ENCODE results near the gene CHSY1.
A peak's percentile ranks its signal among the peaks of the same experiment; 100 is the strongest.

The CHSY1 gene

DNA sequence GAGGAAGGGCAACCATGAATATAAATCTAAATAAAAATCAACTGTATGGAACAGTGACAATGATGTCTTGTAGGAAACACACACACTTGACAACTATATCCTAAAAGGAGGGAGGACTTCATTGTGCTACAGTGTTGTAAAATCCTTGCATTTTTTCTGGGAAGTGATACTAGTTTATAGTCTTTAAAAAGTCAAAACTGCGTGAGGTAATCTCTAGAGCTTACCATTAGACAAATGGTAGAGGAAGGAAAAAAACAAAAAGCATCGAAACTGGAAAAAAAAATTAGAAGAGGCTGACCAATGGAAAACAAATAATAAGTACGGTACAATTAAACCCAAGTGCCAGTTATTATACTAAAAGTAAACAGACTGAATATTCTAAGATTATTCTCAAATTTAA lies 38.7 kb downstream of the CHSY1 start:
- DNase-seq (ENCODE audit: low read depth, low spot score): no peak

DNA sequence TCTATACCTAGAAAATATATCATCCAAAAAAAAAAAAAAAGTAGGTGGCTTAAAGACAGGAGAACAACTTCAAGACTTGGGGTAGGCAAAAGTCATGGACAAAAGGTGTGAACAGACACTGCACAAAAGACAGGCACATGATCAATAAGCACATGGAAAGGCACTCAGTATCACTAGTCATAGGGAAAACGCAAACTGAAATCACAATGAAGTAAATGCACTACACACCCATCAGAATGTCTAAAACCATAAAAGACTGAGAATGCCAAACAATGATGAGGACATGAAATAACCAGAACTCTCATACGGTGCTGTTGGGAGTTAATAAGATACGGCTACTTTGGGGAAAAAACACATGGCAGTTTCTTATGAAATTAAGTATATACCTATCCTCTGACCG lies 40.0 kb downstream of the CHSY1 start:
- DNase-seq (ENCODE audit: low read depth, low spot score): no peak

DNA sequence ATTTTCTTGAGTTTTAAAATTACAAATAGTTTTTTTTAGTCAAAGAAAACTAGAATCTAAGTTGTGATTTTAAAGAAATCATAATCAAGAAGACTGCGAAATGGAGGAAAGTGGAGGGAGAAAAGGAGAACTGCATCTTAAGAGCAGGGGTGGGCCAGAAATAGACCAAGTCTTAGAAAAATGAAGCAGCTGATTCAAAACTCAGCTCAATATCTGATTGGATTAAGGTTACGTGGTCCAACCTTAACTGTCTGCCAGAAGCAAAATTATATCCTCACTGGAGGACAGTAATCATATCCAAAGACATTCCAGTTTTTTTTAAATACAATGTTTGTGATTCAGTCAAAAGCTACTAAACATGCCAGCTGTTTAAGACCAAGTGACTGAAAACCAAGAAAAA lies 41.4 kb downstream of the CHSY1 start:
- no peak for DNase-seq (ENCODE audit: low read depth, low spot score)

DNA sequence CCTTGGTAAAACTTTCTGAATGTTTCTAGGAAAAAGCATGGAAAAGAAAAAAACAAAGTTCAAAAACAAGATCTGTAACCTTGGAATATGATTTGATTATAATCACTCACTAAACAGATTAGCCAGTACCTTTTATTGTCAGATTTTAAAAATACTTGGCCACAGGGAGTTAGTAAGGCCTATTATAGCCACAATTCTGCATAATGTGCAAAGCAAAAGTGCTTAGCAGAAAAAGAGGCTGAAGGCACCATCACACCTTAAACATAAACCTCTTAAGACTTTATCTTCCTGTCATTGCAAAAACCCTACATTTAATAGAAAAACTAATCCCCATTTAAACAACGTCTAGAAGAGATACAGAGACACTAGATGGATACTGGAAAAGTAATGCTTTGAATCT lies 41.8 kb downstream of the CHSY1 start:
- no peak for DNase-seq (ENCODE audit: low read depth, low spot score)

DNA sequence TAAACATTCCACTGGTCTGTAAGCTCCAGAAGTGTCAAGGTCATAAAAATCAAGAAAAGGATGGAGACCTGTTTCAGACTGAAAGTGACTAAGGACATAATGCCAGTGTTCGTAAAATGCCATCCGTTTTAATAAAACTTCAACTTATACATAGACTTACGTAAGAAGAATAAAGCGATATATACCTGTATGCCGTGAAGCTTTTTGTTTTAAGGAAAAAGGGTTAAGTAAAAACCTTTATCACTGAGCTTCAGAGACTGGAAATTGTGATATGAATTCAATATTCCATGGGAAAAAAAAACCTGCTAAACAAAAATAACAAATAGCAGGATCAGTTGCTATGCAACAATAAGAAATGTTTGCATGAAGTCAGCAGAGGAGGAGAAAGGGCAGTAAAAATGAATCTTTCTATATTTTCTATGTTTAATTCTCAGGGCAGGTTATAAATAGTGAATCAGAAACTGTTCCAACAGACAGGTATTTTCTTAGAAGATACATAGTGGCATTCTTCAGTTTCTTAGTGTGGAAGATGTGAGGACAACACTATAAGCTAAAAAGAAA lies 42.5 kb downstream of the CHSY1 start:
- DNase-seq (ENCODE audit: low read depth, low spot score): no peak

DNA sequence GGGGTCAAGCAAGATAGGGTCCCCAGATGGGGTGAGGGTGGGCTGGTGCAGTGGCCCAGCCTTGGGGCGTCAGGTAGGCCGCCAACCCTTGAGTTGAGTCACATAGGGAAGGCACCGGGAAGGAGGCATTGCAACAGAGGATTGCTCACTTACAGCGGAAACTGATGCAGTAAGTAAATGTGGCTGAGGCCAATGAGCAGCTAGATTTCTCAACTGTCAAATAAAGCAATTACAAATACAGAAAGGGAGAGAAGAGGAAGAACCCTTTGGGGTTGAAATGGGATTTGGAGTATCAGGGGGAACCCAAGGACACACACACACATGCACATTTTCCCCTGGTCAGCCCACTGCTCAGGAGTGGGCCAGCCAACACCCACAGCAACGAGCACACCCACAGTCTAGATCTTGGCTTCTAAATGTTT lies 44.0 kb downstream of the CHSY1 start:
- DNase-seq (ENCODE audit: low read depth, low spot score): no peak

DNA sequence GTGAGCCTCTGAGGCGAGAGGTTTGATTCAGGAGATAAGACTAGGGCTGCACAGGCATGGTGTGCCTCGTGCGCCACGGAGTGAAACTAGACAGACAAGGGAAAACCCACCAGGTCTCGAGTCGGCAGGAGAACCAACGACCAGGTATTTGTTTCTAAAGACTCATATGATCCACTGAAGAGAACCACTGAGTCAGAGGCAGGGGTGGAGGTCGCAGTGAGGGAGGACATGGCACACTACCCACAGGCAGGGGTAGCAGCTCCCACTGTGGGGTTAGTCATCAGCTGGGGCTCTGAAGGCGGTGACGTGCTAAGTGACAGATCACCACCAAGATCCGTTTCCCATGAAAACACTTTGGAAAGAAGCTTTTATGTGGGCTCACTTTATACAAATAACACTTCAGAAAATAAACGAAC lies 45.7 kb downstream of the CHSY1 start:
- DNase-seq (ENCODE audit: low read depth, low spot score): peak; percentile 69

DNA sequence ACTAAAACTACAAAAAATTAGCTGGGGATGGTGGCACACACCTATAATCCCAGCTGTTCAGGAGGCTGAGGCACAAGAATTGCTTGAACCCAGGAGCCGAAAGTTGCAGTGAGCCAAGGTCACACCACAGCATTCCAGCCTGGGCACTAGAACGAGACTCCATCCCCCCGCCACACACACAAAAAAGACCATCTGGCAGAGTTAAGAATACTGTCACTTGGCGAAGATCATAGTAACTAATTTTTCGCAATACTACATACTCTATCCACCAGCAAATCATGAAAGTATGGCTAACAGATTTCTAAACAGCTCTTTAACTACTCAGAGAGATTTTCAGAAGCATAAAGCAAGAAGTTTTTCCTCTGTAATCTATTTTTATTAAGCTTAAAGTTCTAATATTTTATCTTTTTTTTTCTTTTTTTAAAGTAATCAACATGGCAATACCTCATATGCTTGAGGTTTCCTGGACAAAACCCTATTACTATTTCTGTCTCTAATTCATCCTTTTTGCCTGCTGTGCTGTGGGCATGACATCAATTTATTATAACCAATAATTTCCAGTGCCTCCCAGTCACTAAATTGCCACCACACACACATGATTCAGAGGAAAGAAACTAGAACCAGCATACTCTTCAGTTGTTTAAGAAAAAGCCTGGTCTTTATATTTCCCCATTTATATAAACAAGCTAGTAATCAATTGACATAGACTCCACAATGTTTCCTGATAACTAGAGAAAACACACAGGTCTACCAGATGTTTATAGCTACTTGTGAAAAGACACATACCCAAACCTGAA lies 46.9 kb downstream of the CHSY1 start:
- DNase-seq (ENCODE audit: low read depth, low spot score): no peak

DNA sequence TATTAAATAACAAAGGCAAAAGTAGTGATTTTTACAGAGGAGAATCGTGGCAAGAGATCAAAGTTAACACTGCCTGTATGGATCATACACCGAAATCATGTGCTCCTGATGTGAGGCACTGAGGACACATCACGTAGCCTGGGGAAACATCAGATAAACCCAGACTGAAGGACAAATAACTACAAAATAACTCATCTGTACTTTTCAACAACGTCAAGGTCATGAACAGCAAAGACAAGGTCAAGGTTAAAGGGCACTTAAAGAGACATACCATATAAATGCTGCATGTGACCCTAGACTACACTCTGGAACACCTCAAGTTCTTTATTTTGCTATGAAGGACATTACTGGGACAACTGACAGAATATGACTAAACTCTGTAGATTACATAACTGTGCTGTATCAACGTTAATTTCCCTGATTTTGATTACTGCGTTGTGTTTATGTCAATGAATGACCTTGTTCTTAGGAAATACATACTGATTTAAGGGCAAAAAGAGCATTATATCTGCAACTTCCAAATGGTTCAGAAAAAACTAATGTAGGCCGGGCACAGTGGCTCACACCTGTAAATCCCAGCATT lies 48.1 kb downstream of the CHSY1 start:
- no peak for DNase-seq (ENCODE audit: low read depth, low spot score)

DNA sequence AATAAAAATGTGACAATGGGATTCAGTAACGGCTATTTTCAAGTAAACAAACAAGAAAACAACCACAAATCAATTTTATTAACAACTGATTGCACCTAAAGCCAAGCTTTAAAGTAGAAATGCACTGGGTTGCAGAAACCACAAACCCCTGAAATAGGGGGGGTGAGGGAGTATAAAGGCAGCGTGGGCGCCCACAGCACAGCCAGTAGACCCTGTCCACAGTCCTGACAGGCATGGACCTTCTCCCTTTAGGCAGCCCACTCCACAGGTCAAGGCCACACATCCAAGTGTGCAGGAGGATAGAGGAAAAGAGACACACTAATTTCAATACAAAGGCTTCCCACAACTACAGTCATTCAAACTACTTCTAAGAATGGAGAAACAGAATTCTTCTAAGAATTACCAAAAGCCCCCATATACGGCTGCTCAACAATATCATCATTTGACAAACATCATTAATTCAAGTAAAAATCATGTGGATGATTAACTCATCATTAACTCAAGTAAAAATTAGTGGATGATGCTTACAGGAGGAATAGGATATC lies 48.7 kb downstream of the CHSY1 start:
- no peak for DNase-seq (ENCODE audit: low read depth, low spot score)

DNA sequence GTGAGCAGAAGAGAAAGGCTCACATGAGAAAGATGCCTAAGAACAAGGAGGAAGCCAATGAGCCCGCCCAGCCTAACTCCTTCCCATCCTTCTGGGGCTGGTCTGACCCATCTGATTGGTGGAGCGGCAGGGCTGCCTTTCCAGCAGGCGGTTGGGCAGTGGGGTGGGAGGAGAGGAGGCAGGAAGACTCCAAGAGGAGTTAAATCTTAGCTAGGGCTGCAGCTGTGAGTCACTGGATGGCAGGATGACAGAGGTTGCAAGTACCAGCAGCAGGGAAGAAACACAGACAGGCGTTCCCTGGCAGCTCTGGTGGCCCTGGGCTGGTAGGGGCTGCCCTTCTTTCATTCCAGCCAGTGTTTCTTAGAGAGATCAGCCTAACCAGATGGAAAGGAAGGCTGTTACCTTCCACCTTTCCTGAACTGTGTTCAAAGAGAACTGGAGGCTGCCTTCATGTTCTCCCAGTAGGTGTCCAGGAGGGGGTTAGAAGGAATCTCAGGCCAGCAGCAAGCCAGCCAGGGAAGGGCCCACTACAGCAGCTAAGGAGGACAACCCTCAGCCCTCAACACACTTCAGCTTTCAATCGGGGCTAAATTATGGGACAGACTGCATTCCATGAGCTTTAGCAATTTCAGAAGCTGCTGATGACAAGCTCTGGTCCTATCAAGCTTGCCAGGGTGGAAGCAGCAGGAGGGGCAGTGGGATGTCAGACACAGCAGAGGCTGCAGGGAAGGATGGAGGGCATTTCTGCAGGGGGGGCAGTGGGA lies 50.3 kb downstream of the CHSY1 start:
- no peak for DNase-seq (ENCODE audit: low read depth, low spot score)

DNA sequence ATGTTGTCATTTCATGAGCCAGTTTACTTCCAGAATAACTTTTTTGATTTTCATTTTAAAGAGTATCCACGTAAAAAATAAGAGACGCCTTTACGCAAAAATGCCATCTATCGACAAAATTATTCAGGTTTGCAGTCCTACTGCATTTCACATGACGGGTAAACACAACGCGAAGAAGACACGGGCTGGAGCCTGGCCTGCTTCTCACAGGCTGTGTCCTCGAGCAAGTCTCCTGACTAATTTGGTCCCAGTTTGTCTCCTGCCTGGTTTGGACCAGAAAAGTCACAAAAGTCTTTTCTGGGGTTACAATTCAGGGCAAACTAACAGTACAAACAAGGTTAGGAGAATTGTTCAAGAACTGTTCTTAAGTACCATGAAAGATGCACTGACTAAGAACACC lies 51.7 kb downstream of the CHSY1 start:
- DNase-seq (ENCODE audit: low read depth, low spot score): no peak

DNA sequence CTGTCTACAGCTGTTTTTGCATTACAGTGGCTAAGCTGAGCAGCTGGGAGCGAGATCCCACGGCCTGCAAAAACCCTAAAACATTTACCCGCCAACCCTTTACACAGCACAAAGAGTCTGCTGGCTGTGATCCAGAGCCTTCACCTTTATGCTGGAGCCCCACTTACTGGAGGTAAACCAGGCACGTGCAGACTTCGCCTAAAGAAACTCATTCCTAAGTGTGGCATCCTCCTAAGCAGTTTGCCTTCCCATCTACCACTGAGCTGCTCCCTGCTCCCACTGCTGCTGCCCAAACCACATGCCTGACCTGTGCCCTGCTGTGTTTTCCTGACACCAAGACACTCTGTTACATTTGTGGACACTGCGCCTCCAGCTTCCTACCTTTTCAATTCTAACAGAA lies 53.0 kb downstream of the CHSY1 start:
- no peak for DNase-seq (ENCODE audit: low read depth, low spot score)

DNA sequence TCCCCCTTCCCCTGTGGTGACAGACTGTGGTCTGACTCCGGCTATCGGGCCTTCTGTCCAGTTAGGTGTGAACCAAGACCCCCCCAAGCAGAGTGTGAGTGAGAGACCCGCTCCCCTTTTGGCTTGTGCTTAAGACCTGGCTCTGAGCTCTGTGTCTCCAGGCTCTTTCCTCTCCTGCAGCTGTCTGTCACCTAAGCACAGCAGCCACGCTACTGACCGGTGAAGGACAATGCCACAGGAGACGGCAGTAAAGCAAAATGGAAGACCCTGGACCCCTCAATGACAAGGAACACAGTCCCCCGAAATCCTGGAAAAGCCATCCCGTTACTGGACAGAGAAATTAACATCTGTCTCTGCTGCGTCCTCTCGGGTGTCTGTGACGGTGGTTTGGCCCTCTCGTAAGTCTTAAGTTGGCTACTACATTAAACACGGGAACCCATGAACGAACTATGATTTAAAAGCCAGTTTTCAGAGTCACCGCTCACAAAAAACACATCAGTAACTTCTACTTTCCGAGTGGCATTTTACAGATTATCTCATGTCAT lies 53.7 kb downstream of the CHSY1 start:
- no peak for DNase-seq (ENCODE audit: low read depth, low spot score)

DNA sequence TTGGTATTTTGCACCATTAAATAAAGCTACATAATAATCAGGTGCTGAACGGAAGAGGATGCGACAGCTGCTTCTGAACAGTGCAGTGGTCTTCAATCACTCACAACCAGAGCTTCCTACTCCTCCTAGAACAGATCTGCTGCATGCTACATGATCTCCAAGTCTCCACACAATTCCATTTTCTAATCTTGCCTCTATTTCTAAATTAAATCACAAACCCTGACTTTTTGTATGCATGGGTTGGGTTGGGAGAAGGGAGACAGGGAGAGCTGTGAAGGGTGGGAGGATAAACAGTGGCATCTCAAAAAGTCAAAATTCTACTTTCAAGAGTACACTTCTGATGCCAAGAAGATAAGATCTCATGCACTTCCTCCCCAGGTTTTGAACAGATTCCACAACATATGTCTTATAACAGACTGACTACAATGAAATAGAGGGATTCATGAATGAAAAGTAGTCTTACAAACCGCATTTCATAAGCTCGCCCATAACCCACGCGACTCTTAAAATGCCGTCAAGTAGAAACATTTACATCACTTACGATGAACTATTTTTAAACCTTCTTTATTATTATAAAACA lies 57.2 kb downstream of the CHSY1 start:
- no peak for DNase-seq (ENCODE audit: low read depth, low spot score)

DNA sequence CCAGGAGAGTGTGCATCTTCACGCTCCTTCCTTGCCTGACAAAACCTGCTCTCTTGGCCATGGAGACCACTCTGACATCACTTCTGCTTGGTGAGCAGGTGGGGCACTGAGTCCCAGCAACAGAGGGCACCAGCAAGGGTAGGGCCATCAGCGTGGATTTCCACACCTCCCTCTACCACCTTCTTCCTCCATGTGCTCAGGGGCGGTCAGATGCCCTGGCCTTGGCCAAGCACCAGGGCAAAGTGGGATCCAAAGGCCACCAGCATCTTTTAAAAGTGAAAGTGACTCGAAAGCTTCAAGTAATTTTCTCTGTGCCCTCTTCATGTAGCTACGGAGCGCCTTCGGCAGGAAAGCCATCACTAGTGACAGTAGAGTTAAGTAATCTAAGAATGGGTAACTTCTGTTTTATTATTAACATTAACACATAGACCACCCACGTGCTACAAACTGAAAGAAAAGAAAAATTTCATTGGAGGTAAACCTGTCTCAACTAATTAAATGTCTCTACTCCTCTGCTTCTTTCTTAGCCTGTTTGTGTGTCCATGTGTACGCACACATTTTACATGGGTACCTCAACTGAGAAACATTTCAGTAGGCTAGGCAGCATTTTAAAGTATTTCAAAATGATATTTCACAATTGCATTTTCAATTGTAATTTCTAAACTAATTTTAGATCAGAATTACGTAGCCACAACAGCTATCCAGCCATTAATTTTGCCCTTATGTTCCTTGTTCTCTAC lies 57.9 kb downstream of the CHSY1 start:
- no peak for DNase-seq (ENCODE audit: low read depth, low spot score)

DNA sequence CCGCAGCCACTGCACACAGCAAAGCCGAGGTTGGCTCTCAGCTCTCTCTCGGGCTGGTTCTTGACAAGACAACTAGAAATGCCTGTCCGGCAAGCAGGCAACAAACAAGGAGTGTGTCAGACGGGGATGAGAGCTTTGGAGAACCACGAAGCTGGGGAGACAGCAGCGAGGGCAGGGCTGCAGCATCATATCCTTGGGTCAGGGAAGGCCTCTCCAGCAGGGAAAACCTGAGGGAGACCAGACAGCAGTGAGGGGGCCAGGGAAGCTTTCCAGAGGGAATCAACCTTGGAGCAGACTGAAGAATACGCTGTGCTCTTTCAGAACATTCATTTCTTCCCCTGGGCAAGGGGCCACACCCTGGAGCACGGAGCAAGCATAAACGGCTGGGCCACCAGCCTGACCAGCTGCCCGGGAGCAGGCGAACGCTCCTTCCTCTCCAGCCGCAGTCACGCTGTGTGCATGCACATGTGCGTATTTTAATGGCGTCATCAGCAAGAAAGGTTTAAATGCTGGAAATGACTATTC lies 58.7 kb downstream of the CHSY1 start:
- DNase-seq (ENCODE audit: low read depth, low spot score): no peak

DNA sequence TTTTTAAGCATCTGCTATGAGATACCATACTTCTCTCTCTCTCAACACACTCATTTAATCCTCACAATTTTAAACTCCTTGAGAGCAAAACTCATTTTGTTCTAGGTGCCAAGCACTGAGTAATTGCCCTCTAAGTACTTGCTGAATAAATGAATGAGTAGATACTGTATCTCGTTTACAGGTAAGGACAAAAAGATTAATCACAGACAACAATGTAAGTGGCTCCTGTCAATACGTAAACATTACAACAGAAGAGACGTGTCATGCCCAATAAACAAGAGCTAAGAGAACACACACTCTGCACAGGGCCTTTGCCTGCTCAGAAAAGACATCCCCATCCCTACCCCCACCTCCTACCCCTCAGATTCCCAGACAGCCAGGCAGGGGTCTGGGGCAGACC lies 59.8 kb downstream of the CHSY1 start:
- no peak for DNase-seq (ENCODE audit: low read depth, low spot score)

DNA sequence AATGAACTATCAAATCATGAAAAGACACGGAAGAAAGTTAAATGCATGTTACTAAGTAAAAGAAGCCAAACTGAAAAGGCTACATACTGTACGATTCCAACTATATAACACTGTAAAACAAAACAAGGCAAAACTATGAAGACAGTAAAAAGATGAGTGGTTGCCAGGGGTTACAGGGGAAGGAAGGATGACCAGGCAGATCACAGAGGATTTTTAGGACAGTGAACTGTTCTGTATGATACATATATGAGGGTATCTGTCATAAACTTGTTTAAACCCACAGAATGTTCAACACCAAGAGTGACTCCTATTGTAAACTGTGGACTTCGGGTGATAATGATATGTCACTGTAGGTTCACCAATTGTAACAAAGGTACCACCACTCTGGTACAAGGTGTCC lies 60.6 kb downstream of the CHSY1 start:
- DNase-seq (ENCODE audit: low read depth, low spot score): no peak

DNA sequence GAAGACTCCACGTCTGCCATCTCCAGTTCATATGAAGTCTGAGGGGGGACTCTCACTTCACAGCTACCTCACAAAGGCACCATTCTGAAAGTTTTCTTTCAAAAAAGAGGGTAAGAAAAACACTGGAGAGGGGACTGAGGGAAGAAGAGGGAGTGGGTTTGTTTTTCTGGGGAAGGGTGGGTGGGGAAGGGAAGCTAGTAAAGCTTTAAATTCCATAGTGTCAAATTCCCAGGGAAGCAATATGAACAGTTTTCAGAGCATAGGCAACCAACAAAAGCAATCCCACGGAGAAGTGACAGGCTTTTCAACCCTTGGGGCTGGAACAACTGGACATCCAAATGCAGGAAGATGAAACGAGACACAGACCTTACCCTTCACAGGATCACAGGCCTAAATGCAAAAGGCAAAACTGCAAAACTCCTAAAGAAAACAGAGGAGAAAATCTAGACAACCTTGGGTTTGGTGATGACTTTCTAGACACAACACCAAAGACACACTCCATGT lies 61.7 kb downstream of the CHSY1 start:
- no peak for DNase-seq (ENCODE audit: low read depth, low spot score)

All from activated CD4-positive, CD25-positive, alpha-beta regulatory T cell treated with anti-CD3 and anti-CD28 coated beads, Interleukin-2, amount 50 U/mL, for 16 hours (primary cell).